B cell (primary cell): ENCODE results near the gene NOS1. TPM values are rescaled to one million over a fixed set of nuclear protein-coding genes. Genes with fewer than 3 reads are reported as not detected.

Experiments used
- ATAC-seq: fragments of 200-7000 bp; cut with Tn5 transposase; one replicate; pipeline ENCODE4 v1.10.0; 2021; ENCODE audit warnings: low read depth, mild to moderate bottlenecking, moderate number of reproducible peaks, moderate library complexity
- CTCF ChIA-PET: fragments of 350-600 bp; sonication (Branson Sonifier 250); formaldehyde crosslinking; loops from one replicate; lab custom pipeline; 2021; ENCODE audit warnings: antibody characterized with exemption, inconsistent platforms; lab: Charles Lee
- POLR2A ChIA-PET: fragments of 350-600 bp; sonication (Branson Sonifier 250); formaldehyde crosslinking; loops from one replicate; lab custom pipeline; 2021; ENCODE audit warnings: antibody characterized with exemption; lab: Charles Lee
- DNase-seq: peaks from one replicate; pipeline ENCODE4 v3.0.0; 2013
- H2AFZ ChIP-seq: 2 replicates; pipeline ENCODE4 v1.6.1; 2012; ENCODE audit warnings: mild to moderate bottlenecking, low read depth, low read length; ENCODE audit not compliant: insufficient read depth, poor library complexity, severe bottlenecking
- H3K27ac ChIP-seq, 2 donors: 1 replicate in 1 of 2; 2 replicates in 1 of 2; pipeline ENCODE4 v1.5.1; 2012 to 2013; ENCODE audit warnings: low read length in 2 of 2, mild to moderate bottlenecking in 2 of 2, moderate library complexity in 1 of 2
- H3K27me3 ChIP-seq, 4 experiments: fragments of 200-600 bp in 1 of 4; sonication (generic) in 1 of 4; replicated peaks in 1 of 4; 1 replicate in 2 of 4; 2 replicates in 2 of 4; pipeline versions ENCODE4 v1.6.1 to v1.7.0; 2013 to 2016; ENCODE audit warnings: low read length in 3 of 4, mild to moderate bottlenecking in 2 of 4, mixed read lengths in 1 of 4, moderate library complexity in 1 of 4; ENCODE audit not compliant: insufficient read depth in 4 of 4, control insufficient read depth in 3 of 4; ENCODE audit errors: control extremely low read depth in 1 of 4
- H3K36me3 ChIP-seq, 2 experiments: replicated peaks in 1 of 2; 1 replicate in 1 of 2; 2 replicates in 1 of 2; pipeline versions ENCODE4 v1.6.1 to v1.7.1; 2013; ENCODE audit warnings: low read length in 1 of 2; ENCODE audit not compliant: insufficient read depth in 2 of 2, control insufficient read depth in 1 of 2; ENCODE audit errors: control extremely low read depth in 1 of 2, extremely low read depth in 1 of 2
- H3K4me1 ChIP-seq, 2 donors: fragments of 200-600 bp in 1 of 2; sonication (generic) in 1 of 2; 1 replicate in 1 of 2; 2 replicates in 1 of 2; pipeline versions ENCODE4 v1.5.1 to v1.6.1; 2013 to 2017; ENCODE audit warnings: low read length in 2 of 2; ENCODE audit not compliant: control insufficient read depth in 2 of 2, insufficient read depth in 2 of 2
- H3K4me2 ChIP-seq: replicated peaks from 2 replicates; pipeline ENCODE3; 2012; ENCODE audit warnings: mild to moderate bottlenecking, low read depth, low read length; ENCODE audit not compliant: poor library complexity, severe bottlenecking
- H3K4me3 ChIP-seq, 5 experiments: fragments of 200-600 bp in 1 of 5; sonication (generic) in 1 of 5; 1 replicate in 3 of 5; 2 replicates in 2 of 5; pipeline versions ENCODE4 v1.5.1 to v1.7.0; 2011 to 2016; ENCODE audit warnings: low read length in 4 of 5, mild to moderate bottlenecking in 4 of 5, low read depth in 2 of 5, control low read depth in 1 of 5, moderate library complexity in 1 of 5; ENCODE audit not compliant: insufficient read depth in 1 of 5; ENCODE audit errors: control extremely low read depth in 1 of 5, extremely low read depth in 1 of 5
- H3K79me2 ChIP-seq: fragments of 200-600 bp; sonication (generic); one replicate; pipeline ENCODE4 v1.6.0; 2016; ENCODE audit warnings: low read length; ENCODE audit not compliant: control insufficient read depth, insufficient read depth
- H3K9ac ChIP-seq: fragments of 200-600 bp; sonication (generic); 2 replicates; pipeline ENCODE4 v1.6.1; 2017; ENCODE audit warnings: mild to moderate bottlenecking, low read length, moderate library complexity
- H3K9me3 ChIP-seq, 3 donors: one replicate each; pipeline versions ENCODE4 v1.6.1 to v1.7.1; 2013; ENCODE audit warnings: low read length in 2 of 3; ENCODE audit not compliant: control insufficient read depth in 2 of 3, insufficient read depth in 1 of 3; ENCODE audit errors: control extremely low read depth in 1 of 3
- H4K20me1 ChIP-seq: 2 replicates; pipeline ENCODE4 v1.6.0; 2012; ENCODE audit warnings: mild to moderate bottlenecking, low read length; ENCODE audit not compliant: insufficient read depth, control insufficient read depth, poor library complexity, severe bottlenecking
- H3K27ac Mint-ChIP-seq: one replicate; pipeline ENCODE4 v1.8.0; 2021; ENCODE audit warnings: mixed read lengths
- H3K27me3 Mint-ChIP-seq: one replicate; pipeline ENCODE4 v1.8.0; 2021; ENCODE audit warnings: mixed read lengths
- H3K4me1 Mint-ChIP-seq: one replicate; pipeline ENCODE4 v1.8.0; 2021; ENCODE audit warnings: mixed read lengths
- H3K4me3 Mint-ChIP-seq: one replicate; pipeline ENCODE4 v1.8.0; 2021; ENCODE audit warnings: mixed read lengths
- H3K9me3 Mint-ChIP-seq: one replicate; pipeline ENCODE4 v1.8.0; 2022; ENCODE audit warnings: mixed read lengths; ENCODE audit not compliant: insufficient read depth
- EZH2 ChIP-seq: IDR thresholded peaks from 2 replicates; pipeline ENCODE4 v1.6.1; 2012; ENCODE audit warnings: borderline replicate concordance, low read depth, mild to moderate bottlenecking, moderate library complexity, low read length; ENCODE audit not compliant: insufficient read depth, poor library complexity, severe bottlenecking
- WGBS: methylation state at CpG from one replicate; pipeline ENCODE4 v1.1.5; 2013; ENCODE audit warnings: missing lambda C conversion rate; ENCODE audit not compliant: insufficient coverage; 5-methylcytosine and 5-hydroxymethylcytosine counted together
- intact Hi-C: fragments of 100-400 bp; cut with micrococcal nuclease; formaldehyde crosslinking; loops from one replicate; pipeline ENCODE4 v1.10.0; 2022
- polyA plus RNA-seq: library from polyadenylated mRNA; depleted of rRNA; stranded (reverse); fragments of >200 nt; gene quantifications from 2 replicates; pipeline ENCODE4 v1.2.3, GENCODE V29; 2012
- total RNA-seq, 2 donors: library from RNA; stranded (reverse); fragments of 120-200 nt in 1 of 2; gene quantifications; 1 replicate in 1 of 2; 2 replicates in 1 of 2; pipeline versions ENCODE4 v1.2.3 to v1.2.4, GENCODE V29; 2013 to 2022
- TF ChIP-seq, protein P1 (sequence below): fragments of 200-600 bp; IDR thresholded peaks from one replicate; pipeline ENCODE4 v1.8.0; 2022; ENCODE audit warnings: antibody characterized with exemption, mild to moderate bottlenecking

The NOS1 gene
- total and polyA plus RNA-seq, 2 donors (not counting 1 experiment from before 2014, with no cell fraction given): not detected

GRCh38 chr12:117214797-117215196 is 146.6 kb downstream of the NOS1 start:
- H3K36me3 ChIP-seq: no peaks in the 10 kb centered on the region
- no peak overlapping the region for H3K4me3 ChIP-seq
- H3K9ac ChIP-seq: no peak overlapping the region
- no peak overlapping the region for H3K27ac ChIP-seq
- Mint-ChIP-seq H3K4me1 (no peaks in the 10 kb centered on the region), H3K27ac (no peak overlapping the region), H3K9me3 (no peaks in the 10 kb centered on the region), H3K27me3 (peaks cover 28% of the 10 kb centered on the region), H3K4me3 (no peak overlapping the region)
- ChIA-PET CTCF (interaction anchor here (1.2 kb wide), 1 partner anchor 15 kb away, joined by 3 read pairs; no protein-coding TSS in a partner anchor), POLR2A (no interaction called here)
- ATAC-seq (no peak), DNase-seq (no peak)
- intact Hi-C loops: loop anchor here (5.0 kb wide), 1 partner anchor 643 kb away; no protein-coding TSS in a partner anchor
- H4K20me1 ChIP-seq: no peaks in the 10 kb centered on the region
- no peaks in the 10 kb centered on the region for H3K79me2 ChIP-seq
- no peaks in the 10 kb centered on the region for H3K27me3 ChIP-seq
- 82% methylated on average over 6 of the region's 10 CpGs for WGBS
- H3K9me3 ChIP-seq: no peaks in the 10 kb centered on the region
- H3K4me2 ChIP-seq: no peak overlapping the region
- no peak overlapping the region for H2AFZ ChIP-seq
- no peak for TF ChIP-seq EZH2
- TF ChIP-seq, protein P1, sequence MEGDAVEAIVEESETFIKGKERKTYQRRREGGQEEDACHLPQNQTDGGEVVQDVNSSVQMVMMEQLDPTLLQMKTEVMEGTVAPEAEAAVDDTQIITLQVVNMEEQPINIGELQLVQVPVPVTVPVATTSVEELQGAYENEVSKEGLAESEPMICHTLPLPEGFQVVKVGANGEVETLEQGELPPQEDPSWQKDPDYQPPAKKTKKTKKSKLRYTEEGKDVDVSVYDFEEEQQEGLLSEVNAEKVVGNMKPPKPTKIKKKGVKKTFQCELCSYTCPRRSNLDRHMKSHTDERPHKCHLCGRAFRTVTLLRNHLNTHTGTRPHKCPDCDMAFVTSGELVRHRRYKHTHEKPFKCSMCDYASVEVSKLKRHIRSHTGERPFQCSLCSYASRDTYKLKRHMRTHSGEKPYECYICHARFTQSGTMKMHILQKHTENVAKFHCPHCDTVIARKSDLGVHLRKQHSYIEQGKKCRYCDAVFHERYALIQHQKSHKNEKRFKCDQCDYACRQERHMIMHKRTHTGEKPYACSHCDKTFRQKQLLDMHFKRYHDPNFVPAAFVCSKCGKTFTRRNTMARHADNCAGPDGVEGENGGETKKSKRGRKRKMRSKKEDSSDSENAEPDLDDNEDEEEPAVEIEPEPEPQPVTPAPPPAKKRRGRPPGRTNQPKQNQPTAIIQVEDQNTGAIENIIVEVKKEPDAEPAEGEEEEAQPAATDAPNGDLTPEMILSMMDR: no peak
- no peaks in the 10 kb centered on the region for H3K4me1 ChIP-seq

DNA sequence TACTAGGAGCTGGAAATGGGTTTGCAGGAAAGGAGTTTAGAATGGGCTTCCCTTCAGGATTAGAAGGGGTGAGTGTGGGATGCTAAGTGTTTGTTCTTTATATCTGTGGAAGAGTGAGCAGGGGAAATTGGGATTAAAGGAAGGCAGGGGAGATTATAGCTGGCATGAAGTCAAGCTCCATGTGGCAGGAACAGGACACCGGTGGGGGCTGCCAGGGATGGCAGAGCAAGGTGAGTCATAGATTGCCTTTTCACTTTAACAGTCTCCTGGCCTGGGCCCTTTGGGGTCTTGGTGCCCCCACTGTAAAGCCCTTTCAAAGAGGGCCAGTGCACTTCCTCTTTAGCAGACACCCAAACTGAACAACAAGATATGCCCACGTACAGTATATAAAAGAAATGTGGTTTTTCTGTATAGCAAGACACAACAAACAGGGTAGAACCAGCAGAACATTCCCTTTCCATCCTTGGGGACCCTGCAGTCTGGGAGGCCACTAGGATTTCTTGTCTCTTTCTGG is 148.1 kb downstream of the NOS1 start:
- intact Hi-C loops: loop anchor here (5.0 kb wide), 1 partner anchor 644 kb away; no protein-coding TSS in a partner anchor
- peaks cover 34% of the 10 kb centered on the region for H3K27me3 Mint-ChIP-seq
- Histone ChIP-seq H3K4me1 (no peaks in the 10 kb centered on the region), H3K27ac (no peak overlapping the region), H3K79me2 (no peaks in the 10 kb centered on the region), H3K36me3 (no peaks in the 10 kb centered on the region), H3K9me3 (no peaks in the 10 kb centered on the region), H3K9ac (no peak overlapping the region), H3K27me3 (peaks cover 0 to under 1% (median 0%) of the 10 kb centered on the region in 4 experiments), H3K4me3 (no peak overlapping the region), H2AFZ (no peak overlapping the region), H4K20me1 (no peaks in the 10 kb centered on the region), H3K4me2 (no peak overlapping the region)
- WGBS: 60% methylated on average over 1 of the region's 2 CpGs
- H3K4me3 Mint-ChIP-seq: no peak overlapping the region
- H3K27ac Mint-ChIP-seq: no peak overlapping the region
- no peaks in the 10 kb centered on the region for H3K4me1 Mint-ChIP-seq
- no peak for ATAC-seq
- DNase-seq: no peak
- TF ChIP-seq EZH2: no peak
- TF ChIP-seq, protein P1: no peak
- POLR2A ChIA-PET: no interaction called here
- H3K9me3 Mint-ChIP-seq: no peaks in the 10 kb centered on the region
- CTCF ChIA-PET: interaction anchor here (1.2 to 2.4 kb wide), 5 partner anchors 10 to 376 kb away, joined by 3 to 7 read pairs (median 5); partner anchors contain the start of gene FBXO21
